Activated naive CD4-positive, alpha-beta T cell treated with anti-CD3 and anti-CD28 coated beads, Interleukin-2, amount 50 U/mL, for 16 hours (primary cell): Measurements from ENCODE around the gene ATPAF2.

Experiments
- DNase-seq: peaks from one replicate; pipeline ENCODE4 v3.0.0-alpha.2; 2020

ATPAF2 gene

DNA sequence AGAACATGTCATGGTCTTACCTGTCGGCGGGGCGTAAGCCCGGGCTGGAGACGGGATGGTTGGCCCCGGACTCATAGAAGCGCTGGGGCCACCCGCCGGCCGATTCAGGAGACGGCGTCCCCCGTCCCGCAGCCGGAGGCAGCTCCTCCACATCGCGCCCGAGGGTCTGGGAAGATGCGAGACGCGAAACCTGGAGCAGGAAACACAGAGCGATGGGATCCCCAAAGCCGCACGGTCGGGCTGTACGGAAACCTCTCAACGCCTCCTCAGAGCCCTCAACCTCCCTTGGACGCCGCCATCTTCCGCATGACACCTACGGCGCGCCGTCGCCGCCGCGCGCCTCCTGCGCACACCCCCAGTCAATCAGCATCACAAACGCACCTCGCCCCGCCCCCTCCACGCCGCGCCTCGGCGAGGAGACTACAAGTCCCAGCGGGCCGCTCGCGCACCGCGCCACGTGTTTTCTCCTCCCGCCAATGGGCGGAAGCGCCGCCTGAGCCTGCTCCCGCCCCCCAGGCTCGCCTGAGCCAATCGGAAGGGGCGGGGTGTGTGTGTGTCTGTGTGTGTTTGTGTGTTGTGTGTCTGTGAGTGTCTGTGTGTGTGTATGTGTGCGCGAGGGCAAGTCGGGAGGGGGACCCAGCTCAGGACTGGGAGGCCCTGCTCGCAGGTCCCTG, at the start of gene ATPAF2, which contains the start of gene GID4:
Gene ATPAF2, minus strand, starts transcription at position 308 of the 674 bp plus-strand sequence. Its CDS starts 155 bp downstream, at position 153.
Gene GID4, plus strand, starts transcription at position 548 of the 674 bp plus-strand sequence. Its CDS starts 57 bp downstream, at position 605.
- peak; percentile 100 for DNase-seq

DNA sequence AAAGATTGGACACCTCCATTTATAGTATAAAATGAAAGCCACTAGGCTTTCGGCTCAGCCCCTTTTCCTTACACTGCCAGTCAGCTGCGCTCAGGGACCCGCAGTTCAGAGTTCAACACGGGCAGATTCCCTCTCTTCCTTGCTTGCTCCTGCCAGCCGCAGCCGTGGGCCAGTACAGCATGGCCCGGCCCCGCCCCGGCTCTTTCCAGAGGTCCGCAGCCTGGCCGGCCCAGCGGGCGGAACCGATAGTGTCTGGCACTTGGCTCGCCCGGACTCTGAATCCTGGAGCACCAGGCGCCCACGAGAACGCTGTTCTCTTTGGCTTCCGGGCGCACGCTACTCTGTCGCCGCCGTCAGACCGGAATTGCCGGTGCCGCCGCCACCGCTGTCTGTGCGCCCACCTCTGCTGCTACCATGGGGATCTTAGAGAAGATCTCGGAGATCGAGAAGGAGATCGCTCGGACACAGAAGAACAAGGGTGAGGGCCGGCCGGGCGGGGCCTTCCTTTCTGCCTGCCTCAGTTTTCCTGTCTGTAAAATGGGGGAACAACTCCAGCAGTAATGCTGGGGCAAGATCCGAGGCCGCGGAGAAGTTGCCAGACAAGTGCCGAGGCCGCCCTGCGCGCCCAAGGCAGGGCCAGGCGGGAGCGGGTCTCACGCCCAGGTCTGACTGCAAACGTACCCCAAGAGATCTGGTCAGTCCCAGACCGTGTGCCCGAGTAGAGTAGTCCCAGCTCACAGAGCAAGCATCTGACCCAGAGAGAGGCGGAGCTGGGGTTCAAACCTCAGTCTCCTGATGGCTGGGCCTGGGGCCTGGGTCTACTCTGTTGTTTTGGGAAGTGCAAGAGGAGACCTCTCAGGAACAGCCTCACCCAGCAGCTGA, 48.9 kb upstream of the ATPAF2 start, which contains the start of gene DRG2:
Gene DRG2, plus strand, starts transcription at position 339 of the 882 bp plus-strand sequence. Its CDS starts 76 bp downstream, at position 415.
- peak; percentile 88 for DNase-seq

DNA sequence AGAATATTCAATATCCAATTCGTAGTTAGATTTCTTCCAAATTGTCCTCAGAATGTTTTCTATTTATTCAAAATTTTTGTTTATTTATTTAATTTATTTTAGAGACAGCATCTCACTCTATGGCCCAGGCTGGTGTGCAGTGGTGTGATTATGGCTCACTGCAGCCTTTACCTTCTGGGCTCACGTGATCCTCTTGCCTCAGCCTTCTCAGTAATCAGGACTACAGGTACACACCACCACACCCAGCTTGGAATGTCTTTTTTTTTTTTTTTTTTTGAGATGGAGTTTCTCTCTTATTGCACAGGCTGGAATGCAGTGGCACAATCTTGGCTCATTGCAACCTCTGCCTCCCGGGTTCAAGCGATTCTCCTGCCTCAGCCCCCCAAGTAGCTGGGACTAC, 45.3 kb upstream of the ATPAF2 start:
- DNase-seq: no peak

DNA sequence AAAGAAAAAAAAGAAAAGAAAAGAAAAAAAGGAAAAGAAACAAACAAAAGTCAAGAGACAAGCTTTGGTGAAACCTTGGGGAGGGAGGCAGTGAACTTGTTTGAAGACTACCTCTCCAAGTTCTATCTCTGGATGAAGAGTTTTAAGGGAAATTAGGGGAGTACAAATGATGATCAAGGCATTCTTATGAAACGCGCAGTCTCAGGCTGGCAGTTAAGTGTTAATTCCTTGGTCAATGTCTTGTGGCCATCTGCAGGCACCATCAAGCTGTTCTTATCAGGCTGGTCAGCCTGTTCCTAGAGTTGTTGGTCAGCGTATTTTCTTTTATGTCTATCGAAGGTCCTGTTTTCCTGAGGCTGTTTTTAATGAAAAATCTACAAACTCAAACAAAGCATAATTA, 40.6 kb upstream of the ATPAF2 start:
- DNase-seq: no peak

DNA sequence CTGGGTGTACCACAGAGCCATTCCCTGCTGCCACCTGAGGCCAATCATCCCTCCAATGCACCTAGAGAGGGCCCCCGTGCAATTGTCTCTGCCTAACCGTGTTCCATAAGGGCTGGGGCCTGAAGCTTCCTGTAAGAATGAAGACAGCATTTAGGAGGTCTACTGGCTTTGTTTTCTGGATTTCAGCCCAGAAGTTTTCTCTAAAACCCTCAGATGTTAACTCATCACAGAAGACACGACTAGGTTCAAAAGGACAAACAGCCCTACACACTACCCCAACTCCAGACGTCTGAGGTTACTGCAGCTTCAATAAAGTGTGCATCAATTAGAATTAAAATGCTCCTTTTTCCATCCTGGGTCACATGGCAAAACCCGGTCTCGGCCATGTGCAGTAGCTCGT, 38.0 kb upstream of the ATPAF2 start:
- no peak for DNase-seq

DNA sequence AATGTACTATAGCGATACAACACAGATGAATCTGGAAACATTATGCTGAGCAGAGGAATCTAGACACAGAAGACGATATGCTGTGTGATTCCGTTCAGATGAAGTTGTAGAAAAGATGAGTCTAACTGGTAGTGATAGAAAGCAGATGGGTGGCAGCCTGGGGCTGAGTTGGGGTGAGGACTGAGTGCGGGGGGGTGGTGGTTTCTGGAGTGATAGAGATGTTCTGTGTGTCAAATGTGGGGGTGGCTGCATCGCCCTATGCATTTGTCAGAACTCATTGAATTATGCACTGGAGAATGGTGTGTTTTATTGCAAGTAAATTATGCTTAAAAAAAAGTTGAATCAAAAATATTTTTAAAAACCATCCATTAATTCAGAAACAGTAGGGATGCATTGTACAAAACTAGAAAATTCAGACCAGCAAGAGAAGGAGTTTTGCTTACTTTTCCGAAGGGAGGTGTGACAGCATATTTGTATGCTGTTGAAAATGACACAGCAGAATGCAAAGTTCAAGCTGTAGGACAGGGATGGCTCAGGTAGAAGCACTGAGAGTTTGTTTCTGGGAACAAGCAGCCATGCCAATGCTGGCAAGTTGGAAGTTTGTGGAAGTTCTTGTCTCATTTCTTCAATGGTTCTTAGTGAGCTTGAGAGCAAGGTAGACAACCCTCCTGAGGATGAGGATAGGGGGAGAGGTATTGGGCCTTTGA, 35.8 kb upstream of the ATPAF2 start:
- no peak for DNase-seq

DNA sequence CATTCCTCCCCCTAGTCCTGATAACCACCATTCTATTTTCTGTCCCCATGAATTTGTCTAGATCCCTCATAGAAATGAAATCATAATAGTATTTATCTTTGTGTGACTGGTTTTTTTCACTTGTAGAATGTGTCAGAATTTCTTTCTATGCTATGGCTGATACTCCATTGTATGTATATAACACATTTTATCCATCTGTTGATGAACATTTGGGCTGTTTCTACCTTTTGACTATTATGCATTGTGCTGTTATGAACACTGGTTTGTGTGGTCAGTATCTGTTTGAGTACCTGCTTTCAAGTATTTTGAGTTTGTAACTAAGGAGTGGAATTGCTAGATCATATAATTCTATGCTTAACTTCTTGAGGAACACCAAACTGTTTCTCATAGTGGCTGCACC, 32.8 kb upstream of the ATPAF2 start:
- DNase-seq: no peak

DNA sequence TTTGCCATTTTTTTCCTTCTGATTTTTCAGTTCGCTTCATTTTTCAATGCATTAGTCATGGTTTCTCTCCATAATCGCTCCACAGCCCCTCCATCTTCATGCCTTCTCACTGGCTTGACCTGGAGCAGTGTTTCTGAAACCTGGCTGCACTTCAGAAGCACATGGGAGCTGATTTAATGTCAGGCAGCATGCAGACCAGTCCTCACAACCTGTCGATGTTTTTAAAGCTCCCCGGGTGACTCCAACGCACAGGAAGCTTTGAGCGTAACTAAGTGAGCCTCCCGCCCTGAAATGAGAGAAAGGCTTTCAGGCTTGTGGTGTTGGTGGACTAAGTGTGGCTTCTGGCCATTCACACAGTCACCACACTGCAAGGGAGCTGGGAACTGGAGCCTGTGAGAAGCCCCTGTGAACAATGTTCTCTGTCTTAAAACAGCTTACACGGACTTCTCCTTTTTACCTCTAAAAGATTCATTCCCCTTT, 31.9 kb upstream of the ATPAF2 start:
- DNase-seq: no peak

DNA sequence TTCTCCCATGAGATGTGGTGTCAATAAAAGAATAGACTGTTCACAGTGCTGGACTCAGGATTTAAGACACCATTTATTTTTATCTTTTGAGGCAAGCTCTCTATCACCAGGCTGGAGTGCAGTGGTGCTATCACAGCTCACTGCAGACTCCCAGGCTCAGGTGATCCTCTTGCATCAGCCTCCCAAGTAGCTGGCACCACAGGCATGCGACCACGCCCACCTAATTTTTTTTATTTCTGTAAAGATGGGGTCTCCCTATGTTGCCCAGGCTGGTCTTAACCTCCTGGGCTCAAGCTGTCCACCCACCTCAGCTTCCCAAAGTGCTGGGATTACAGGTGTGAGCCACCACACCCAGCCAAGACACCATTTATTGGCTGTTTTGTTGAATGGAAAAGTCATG, 30.1 kb upstream of the ATPAF2 start:
- no peak for DNase-seq

DNA sequence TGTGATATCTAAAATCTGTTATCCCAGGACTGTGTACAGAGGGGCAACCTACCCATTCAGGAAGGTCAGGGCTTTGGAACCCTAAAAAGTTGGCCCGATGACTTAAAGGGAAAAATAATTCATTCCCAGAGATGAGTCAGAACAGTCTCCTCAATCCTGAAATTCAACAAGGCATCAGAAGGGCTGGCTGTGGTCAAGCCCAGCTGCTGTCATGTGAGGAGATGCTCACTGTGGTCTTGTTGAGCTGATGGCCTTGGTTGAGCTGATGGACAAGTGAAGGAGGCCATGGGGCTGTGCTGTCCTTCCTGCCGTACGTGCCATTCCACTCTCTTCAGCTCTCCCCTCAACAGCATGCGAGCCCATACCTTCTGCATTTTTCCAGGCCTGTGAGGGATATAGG, 27.9 kb upstream of the ATPAF2 start:
- DNase-seq: no peak

DNA sequence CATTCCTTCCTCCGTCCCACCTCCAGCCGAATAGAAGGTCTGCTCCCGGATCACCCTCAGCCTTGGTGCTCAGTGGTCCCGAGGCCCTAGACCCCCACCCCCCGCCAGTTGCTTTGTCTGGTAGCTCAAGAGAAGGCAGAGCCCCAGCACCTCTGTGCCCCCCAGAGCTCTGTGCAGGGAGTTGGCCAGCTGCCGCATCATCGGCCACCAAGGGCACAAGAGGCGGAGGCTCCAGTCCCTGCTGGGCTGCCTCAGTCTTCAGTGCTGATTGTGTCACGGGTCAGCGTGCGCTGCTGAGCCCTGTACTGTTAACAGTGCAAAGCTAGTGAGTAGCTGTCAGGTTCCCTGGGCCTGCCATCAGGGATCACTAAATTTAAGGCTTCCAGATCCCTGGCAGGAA, 26.6 kb upstream of the ATPAF2 start:
- DNase-seq: no peak

DNA sequence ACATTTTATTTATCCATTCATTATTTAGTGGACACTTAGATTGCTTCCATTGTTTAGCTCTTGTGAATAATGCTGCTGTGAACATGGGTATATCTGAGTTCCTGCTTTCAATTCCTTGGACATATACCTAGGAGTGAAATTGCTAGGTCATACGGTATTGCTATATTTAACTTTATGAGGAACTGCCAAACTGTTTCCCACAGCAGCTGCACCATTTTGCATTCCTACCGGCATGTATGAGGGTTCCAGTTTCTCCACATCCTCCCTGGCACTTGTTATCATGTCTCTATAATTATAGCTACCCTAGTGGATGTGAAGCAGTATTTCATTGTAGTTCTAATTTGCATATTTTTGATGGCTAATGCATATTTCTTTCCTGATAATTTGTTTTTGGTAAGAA, 25.1 kb upstream of the ATPAF2 start:
- DNase-seq: no peak

DNA sequence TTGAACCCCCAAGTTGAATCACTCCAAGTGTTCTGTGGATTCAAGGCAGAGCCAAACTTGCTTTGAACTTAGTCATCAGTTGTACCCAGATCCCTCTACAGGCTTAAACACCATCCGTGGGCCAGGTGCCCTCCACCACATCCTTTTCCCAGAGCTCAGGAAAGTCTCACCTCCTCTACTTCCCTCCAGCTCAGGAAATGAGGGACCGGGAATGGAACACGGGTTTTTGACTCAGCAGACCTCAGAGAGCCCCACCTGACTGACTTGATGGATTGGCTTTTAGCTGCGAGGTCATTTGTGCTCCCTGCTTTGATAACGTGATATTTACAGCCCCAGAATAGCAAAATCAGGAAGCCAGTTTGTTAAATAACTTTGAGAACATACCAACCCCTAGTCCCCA, 20.3 kb upstream of the ATPAF2 start:
- DNase-seq: no peak

DNA sequence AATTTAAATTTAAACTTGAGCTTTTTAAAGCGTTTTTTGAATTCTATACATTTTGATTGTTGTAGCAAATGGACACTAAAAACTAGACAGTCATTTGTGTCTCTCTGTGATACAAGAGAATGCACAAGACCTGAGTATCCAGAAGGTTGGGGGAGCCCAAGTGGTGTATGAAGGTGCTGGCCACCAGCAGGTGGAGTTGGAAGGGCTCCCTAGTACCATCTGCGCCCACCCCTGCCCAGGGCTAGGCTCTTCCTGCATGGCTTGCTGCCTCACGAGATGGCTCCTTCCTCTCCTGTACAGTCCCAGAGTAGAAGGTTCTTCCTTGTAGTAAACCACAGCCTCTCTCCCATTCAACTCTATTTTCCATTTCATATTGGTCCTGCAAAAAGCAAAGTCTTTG, 17.2 kb upstream of the ATPAF2 start:
- no peak for DNase-seq

DNA sequence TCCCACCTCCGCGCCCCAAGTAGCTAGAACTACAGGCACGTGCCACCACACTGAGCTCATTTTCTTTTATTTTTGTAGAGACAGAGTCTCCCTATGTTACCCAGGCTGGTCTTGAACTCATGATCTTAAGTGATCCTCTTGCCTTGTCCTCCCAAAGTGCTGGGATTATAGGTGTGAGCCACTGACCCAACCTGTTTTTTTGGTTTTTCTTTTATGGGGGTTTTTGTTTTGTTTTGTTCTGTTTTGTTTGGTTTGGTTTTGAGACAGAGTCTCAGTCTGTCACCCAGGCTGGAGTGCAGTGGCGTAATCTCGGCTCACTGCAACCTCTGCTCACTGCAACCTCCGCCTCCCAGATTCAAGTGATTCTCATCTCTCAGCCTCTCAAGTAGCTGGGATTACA, 16.6 kb upstream of the ATPAF2 start:
- no peak for DNase-seq

DNA sequence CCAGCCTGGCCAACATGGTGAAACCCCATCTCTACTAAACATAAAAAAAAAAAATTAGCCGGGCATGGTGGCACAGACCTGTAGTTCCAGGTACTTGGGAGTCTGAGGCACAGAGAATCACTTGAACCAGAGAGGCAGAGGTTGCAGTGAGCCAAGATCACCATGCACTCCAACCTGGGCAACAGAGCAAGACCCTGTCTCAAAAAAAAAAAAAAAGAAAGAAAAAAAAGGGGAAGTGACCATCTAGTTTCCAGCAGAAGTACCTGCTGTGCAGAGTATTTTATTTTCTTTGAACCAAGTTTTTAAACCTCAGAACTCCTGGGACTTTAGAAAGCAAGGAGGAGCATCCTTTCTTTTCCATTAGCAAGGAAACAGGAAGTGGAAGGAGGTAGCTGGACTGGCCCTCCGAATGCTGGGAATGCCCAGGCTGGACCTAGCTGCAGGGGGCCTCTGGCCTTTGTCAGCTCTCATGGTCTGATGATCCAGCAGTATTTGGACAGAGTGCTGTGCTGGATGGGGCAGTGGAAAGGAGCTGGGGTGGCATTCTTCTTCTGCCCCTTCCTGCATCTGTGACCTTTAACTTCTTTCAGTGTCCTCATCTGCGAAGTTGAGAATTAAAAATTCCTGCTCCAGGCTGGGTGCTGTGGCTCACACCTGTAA, 6.9 kb upstream of the ATPAF2 start:
- no peak for DNase-seq

DNA sequence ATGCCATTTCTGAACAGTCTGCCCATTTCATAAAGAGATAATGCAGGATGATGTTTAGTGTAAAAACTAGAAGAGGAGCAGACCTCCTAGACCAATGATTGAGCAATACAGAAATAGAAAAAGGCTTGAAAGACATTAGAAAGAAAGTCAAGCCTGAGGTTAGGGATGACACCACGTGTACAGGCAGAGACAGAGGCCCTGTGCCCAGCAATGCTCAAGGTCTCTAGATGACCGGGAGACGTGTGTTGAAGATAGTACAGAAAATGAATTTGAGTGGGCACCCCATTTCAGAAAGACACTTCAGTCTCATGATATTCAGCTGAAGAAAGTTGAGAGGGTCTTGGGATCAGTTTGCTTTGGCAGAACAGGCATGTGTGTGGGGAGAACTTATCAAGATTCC, 5.6 kb upstream of the ATPAF2 start:
- no peak for DNase-seq

DNA sequence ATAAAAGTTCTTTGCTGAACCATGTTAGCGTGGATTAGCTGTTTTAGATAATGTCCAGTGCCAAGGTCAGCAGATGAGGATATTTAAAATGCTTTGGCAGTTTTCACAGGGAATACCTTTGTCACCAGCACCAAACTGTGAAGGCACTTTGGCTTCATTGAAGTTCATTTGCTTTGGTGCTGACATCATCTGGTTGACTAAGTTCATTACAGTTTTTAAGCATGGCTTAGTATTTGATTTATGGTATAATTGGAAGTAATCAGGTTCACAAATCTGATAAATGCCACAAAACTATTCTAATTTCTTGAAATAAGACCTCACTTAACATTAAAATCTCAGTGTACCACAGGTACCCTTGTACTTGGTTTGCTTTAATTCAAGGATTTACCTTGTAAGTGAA, 4.5 kb upstream of the ATPAF2 start:
- DNase-seq: no peak

DNA sequence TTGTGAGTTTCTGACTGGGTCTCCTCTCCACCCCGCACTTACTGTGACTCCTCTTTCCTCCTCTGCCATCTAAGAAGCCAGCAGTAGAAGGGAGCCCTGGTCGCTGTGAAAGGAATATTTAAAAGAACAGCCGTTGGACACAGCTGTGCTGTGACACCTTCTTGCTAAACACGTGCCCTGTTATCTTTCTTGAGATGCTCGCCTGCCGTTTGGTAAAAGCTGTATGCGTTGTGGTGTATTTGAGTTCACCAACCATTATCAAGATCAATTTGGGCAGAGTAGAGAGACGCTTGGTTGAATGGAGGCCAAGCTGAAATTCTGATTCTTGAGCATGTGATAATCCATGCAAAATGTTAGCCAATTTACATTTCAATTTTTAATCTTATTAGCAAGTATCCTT, 4.0 kb upstream of the ATPAF2 start:
- no peak for DNase-seq

DNA sequence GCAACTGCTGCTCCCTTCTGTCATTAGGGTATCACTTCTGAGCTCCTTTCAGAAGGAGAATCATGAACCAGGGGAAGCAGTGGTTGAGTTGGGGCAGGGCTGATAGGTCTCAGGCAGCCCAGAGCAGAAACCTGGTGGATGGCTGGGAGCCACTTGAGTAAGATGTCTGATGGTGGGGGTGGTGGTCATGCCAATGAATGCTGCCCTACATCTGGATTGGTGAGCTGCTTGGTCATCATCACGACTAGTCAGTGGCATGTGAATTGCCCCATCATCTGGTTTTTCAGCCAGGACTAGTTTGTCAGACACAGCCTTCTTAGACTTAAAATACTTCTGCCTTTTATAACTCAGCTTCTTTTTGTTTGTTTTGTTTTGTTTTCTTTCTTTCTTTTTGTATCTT, 2.8 kb upstream of the ATPAF2 start:
- DNase-seq: no peak

DNA sequence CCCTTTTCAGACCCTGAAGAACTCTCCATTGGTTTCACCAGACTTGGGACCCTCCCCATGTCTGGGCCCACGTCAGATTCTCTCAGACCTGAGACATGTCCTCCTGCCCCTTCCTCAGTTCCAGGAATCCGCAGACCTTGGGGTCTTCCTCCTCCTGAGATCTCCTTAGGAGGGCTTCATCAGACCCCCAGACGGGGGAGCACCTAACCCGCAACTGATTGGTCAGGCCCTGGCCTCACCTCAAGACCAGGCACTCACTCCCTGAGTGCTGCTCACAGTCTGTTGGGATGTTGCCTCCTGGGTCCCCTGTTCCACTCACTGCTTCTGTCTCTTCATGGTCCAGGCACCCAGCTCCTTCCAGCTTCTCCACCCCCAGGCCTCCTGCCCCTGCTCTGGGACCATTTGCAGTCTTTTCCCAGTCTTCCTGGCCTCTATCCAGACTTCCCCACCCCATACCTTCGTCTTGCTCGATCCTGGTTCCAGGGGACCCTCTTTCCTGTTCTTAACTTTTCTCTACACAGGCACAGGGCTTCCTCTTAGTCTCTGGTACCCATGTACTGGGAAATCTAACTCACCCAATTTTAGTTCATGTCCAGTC, 1.4 kb upstream of the ATPAF2 start:
- DNase-seq: no peak

DNA sequence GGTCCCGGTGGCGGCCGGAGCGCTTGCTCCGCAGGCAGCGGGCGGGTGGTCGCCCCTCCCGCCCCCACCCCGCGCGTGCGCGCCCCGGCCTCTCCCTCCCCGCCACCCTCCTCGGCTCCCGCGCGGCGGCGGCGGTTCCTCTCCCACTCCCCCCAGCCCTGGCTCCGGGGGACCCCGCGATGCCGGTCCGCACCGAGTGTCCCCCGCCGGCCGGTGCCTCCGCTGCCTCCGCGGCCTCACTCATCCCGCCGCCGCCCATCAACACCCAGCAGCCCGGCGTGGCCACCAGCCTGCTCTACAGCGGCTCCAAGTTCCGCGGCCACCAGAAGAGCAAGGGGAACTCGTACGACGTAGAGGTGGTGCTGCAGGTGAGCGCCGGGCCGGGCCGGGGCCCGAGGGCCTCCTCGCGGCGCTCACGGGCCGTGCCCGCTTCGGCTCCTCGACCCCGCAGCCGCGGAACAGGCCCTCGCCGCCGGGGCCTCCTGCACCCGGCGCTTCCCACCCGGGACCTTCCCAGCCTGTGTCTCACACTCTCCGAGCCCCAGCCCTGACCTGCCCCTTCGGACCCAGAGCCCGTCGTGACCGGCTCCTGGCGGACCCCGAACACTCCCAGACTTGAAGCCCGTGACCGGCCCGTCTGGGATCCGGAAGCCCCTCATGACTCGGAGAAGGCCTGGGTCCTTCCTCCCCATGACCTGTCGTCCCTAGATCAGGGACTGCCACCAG, 730 bp upstream of the ATPAF2 start:
- DNase-seq: no peak
